GM12878 (cell line): ENCODE data around the gene PKD1. TPM values are rescaled to one million over a fixed set of nuclear protein-coding genes. Genes with fewer than 3 reads are reported as not detected.

Experiments
- ATAC-seq: fragments of 200-7000 bp; cut with Tn5 transposase; 3 replicates; pipeline ENCODE4 v1.9.1; 2020; ENCODE audit warnings: mild to moderate bottlenecking, moderate library complexity
- BruUV-seq: library from RNA; stranded (reverse); fragments of 400-500 nt; replicated peaks from 2 replicates; lab custom pipeline; 2021; lab: Mats Ljungman, UMichigan
- CTCF ChIA-PET: fragments of 300-600 bp; sonication (Branson Sonifier 250); formaldehyde crosslinking; extraction: SDS; loops from one replicate; lab custom pipeline; 2021; ENCODE audit warnings: inconsistent platforms; lab: Yijun Ruan, JAX
- POLR2A ChIA-PET: fragments of 350-600 bp; formaldehyde crosslinking; extraction: SDS; loops from one replicate; lab custom pipeline; 2021; ENCODE audit warnings: inconsistent platforms; lab: Charles Lee
- RAD21 ChIA-PET: fragments of 300-600 bp; sonication (Branson Sonifier 250); formaldehyde crosslinking; loops from one replicate; lab custom pipeline; 2023; ENCODE audit warnings: antibody characterized with exemption; ENCODE audit not compliant: unreplicated experiment; lab: Charles Lee
- SMC1A ChIA-PET: fragments of 300-600 bp; sonication (Branson Sonifier 250); formaldehyde crosslinking; loops from one replicate; lab custom pipeline; 2023; ENCODE audit not compliant: unreplicated experiment, uncharacterized antibody; lab: Charles Lee
- DNase-seq: peaks from one replicate; pipeline ENCODE4 v3.0.0-alpha.2; 2011; ENCODE audit warnings: low read depth, low spot score
- FAIRE-seq: peaks from 3 replicates; lab custom pipeline; 2011; peaks lifted over from hg19 to GRCh38; lab: Jason Lieb, UNC
- H2AFZ ChIP-seq: 2 replicates; pipeline ENCODE4 v1.6.0; 2011; ENCODE audit warnings: low read depth, low read length, control low read depth; ENCODE audit not compliant: control insufficient read depth
- H3K27ac ChIP-seq: 2 replicates; pipeline ENCODE4 v1.5.1; 2011; ENCODE audit warnings: control low read depth; ENCODE audit not compliant: control insufficient read depth, insufficient read depth
- H3K27me3 ChIP-seq, 2 experiments: replicated peaks in 1 of 2; 2 replicates each; pipeline versions ENCODE4 v1.6.0 to v1.6.1; 2011; ENCODE audit warnings: low read length in 1 of 2; ENCODE audit not compliant: control insufficient read depth in 2 of 2, insufficient read depth in 2 of 2
- H3K36me3 ChIP-seq, 2 experiments: 2 replicates each; pipeline ENCODE4 v1.5.1; 2011; ENCODE audit warnings: low read length in 1 of 2; ENCODE audit not compliant: control insufficient read depth in 2 of 2, insufficient read depth in 2 of 2
- H3K4me1 ChIP-seq: 2 replicates; pipeline ENCODE4 v1.6.1; 2011; ENCODE audit warnings: mild to moderate bottlenecking, low read length, moderate library complexity, mixed read lengths; ENCODE audit not compliant: control insufficient read depth, insufficient read depth
- H3K4me2 ChIP-seq: 2 replicates; pipeline ENCODE4 v1.6.0; 2011; ENCODE audit warnings: control low read depth; ENCODE audit not compliant: control insufficient read depth, insufficient read depth
- H3K4me3 ChIP-seq: fragments of 200-600 bp; sonication (generic); 2 replicates; pipeline ENCODE4 v1.5.1; 2016
- H3K79me2 ChIP-seq: 2 replicates; pipeline ENCODE4 v1.6.0; 2011; ENCODE audit warnings: low read length; ENCODE audit not compliant: control insufficient read depth, insufficient read depth
- H3K9ac ChIP-seq: 2 replicates; pipeline ENCODE4 v1.8.0; 2011; ENCODE audit warnings: low read length, control low read depth, mixed read lengths; ENCODE audit not compliant: control insufficient read depth, insufficient read depth
- H3K9me3 ChIP-seq: replicated peaks from 3 replicates; pipeline ENCODE4 v1.5.1; 2011; ENCODE audit warnings: mild to moderate bottlenecking, low read length; ENCODE audit not compliant: control insufficient read depth, insufficient read depth
- H4K20me1 ChIP-seq: 2 replicates; pipeline ENCODE4 v1.6.0; 2011; ENCODE audit not compliant: control insufficient read depth, insufficient read depth
- EGR1 ChIP-seq, 2 experiments: IDR thresholded peaks; 1 replicate in 1 of 2; 2 replicates in 1 of 2; pipeline ENCODE4 v1.6.1; 2011 to 2012; ENCODE audit warnings: low read depth in 2 of 2, low read length in 2 of 2, borderline replicate concordance in 1 of 2, mild to moderate bottlenecking in 1 of 2, moderate library complexity in 1 of 2
- MEF2B ChIP-seq: fragments of 450-650 bp; IDR thresholded peaks from 2 replicates; pipeline ENCODE4 v1.6.1; 2018; ENCODE audit warnings: mild to moderate bottlenecking, moderate library complexity; ENCODE audit not compliant: partially characterized antibody, poor library complexity, severe bottlenecking
- NFYA ChIP-seq: IDR thresholded peaks from 2 replicates; pipeline ENCODE4 v1.6.1; 2011; ENCODE audit warnings: low read depth, mild to moderate bottlenecking, low read length, improper control_type of control experiment, borderline replicate concordance
- NR2C1 ChIP-seq: fragments of 450-650 bp; IDR thresholded peaks from 2 replicates; pipeline ENCODE4 v1.6.1; 2017; ENCODE audit warnings: antibody characterized with exemption, mild to moderate bottlenecking, moderate library complexity
- PAX5 ChIP-seq: IDR thresholded peaks from 2 replicates; pipeline ENCODE4 v1.6.1; 2011; ENCODE audit warnings: low read depth, low read length, borderline replicate concordance
- SREBF2 ChIP-seq: IDR thresholded peaks from 2 replicates; pipeline ENCODE4 v1.6.1; 2012; ENCODE audit warnings: mild to moderate bottlenecking, low read length
- SUZ12 ChIP-seq: fragments of 200-600 bp; sonication (generic); IDR thresholded peaks from one replicate; pipeline ENCODE4 v1.6.1; 2018; ENCODE audit warnings: antibody characterized with exemption, mild to moderate bottlenecking; ENCODE audit not compliant: unreplicated experiment
- TAF1 ChIP-seq: IDR thresholded peaks from 2 replicates; pipeline ENCODE4 v1.6.1; 2011; ENCODE audit warnings: mild to moderate bottlenecking, low read depth, low read length, borderline replicate concordance
- TCF12 ChIP-seq: IDR thresholded peaks from 2 replicates; pipeline ENCODE4 v1.6.1; 2011; ENCODE audit warnings: low read depth, mild to moderate bottlenecking, low read length
- YY1 ChIP-seq: IDR thresholded peaks from 2 replicates; pipeline ENCODE4 v1.6.1; 2011; ENCODE audit warnings: low read depth, mild to moderate bottlenecking, low read length
- ZZZ3 ChIP-seq: IDR thresholded peaks from 2 replicates; pipeline ENCODE4 v1.6.1; 2011; ENCODE audit warnings: low read depth; ENCODE audit not compliant: control insufficient read depth, insufficient read length
- WGBS: methylation state at CpG from one replicate; pipeline ENCODE4 v1.1.6; 2016; ENCODE audit warnings: low lambda C conversion rate; ENCODE audit not compliant: insufficient replicate concordance, insufficient coverage; ENCODE audit errors: missing lambda C conversion rate; 5-methylcytosine and 5-hydroxymethylcytosine counted together
- in situ Hi-C: fragments of 300-500 bp; cut with MboI; formaldehyde crosslinking; loops from 9 replicates; pipeline ENCODE4 v1.14.3; 2018; ENCODE audit warnings: mixed read lengths
- intact Hi-C: fragments of 100-400 bp; cut with micrococcal nuclease; formaldehyde crosslinking; loops from one replicate; pipeline ENCODE4 v1.14.2; 2022; ENCODE audit not compliant: unreplicated experiment
- polyA plus RNA-seq, 11 experiments: library from polyadenylated mRNA; depleted of rRNA in 4 of 11; unstranded in 6 of 11; stranded (reverse) in 5 of 11; fragments of >200 nt; fragmentation: Nextera tagmentation in 4 of 11; fragmentation: Illumina TruSeq in 1 of 11; extraction: Ambion mirVana in 4 of 11; extraction: Trizol in 1 of 11; gene quantifications; 1 replicate in 1 of 11; 2 replicates in 10 of 11; pipeline versions ENCODE4 v1.2.1 to v1.2.3, GENCODE V29; 2011 to 2016; ENCODE audit warnings: inconsistent platforms in 2 of 11, missing spikeins in 2 of 11, low read depth in 1 of 11
- total RNA-seq, 4 experiments: library from RNA; depleted of rRNA in 3 of 4; stranded (reverse); fragments of >200 nt in 3 of 4; fragmentation: Illumina TruSeq in 1 of 4; extraction: Trizol in 1 of 4; gene quantifications; 2 replicates each; pipeline versions ENCODE4 v1.2.1 to v1.2.3, GENCODE V29; 2013 to 2021

PKD1 gene
- total and polyA plus RNA-seq, 10 of the 15 experiments (the other 5 are each of a cell fraction or from before 2014, with no cell fraction given): 0.11 to 62.0 (median 6.1) TPM

DNA sequence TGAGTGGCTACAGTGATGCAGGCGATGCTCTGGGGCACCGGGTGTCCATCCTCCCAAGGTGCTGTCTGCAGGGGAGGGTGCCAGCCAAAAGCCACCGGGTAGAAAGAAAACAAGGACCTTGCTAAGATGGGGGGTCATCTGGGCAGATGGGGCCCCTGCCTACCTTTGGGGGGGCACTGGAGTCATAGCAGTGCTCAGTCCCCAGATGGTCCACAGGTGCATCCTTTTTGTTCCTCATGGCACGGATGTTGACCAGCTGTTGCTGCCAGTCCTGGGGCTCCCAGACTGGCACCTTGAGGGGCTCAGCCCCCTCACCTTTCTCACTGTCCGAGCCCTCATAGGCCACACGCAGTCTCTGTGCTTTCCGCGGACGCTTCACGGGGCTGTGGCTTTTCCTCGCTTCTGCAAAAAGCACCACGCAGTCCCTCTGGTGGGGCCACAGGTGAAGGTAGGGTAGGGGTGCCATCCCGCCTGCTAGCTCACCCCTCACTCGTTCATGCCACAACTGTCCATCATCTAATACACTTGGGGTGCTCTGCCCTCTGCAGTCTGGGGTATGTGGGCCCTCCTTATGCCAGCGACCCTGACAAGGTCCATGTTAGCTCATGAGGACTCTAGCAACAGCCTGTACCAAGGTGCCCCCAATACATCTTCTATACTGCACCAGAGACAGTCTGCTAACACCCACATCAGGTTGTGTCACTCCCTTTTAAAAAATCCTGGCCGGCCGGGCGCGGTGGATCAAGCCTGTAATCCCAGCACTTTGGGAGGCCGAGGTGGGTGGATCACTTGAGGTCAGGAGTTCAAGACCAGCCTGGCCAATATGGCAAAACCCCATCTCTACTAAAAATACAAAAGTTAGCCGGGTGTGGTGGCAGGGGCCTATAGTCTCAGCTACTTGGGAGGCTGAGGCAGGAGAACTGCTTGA is 89.5 kb downstream of the PKD1 start:
- H3K79me2 ChIP-seq: peaks cover 16% of the 10 kb centered on the region
- DNase-seq (no peak), FAIRE-seq (no peak), ATAC-seq (no peak)
- H3K27me3 ChIP-seq: no peaks in the 10 kb centered on the region
- H2AFZ ChIP-seq: no peak overlapping the region
- ChIA-PET POLR2A (interaction anchor here (1.0 kb wide), 1 partner anchor 169 kb away, joined by 3 read pairs; the partner anchor contains the start of gene PGP), CTCF (interaction anchor here (0.6 to 2.8 kb wide), 3 partner anchors 42 to 347 kb away, joined by 4 to 16 read pairs (median 8); no protein-coding TSS in a partner anchor), RAD21 (interaction anchor here (1.4 to 2.1 kb wide), 3 partner anchors 23 to 94 kb away, joined by 5 to 9 read pairs (median 5); partner anchors contain the start of gene PKD1), SMC1A (interaction anchor here (1.4 kb wide), 2 partner anchors 38 to 94 kb away, joined by 3 to 8 read pairs; no protein-coding TSS in a partner anchor)
- no peaks in the 10 kb centered on the region for H4K20me1 ChIP-seq
- no peak overlapping the region for H3K27ac ChIP-seq
- peak overlapping the region; percentile 89 for H3K4me2 ChIP-seq
- WGBS: 90% methylated on average over 21 of the region's 21 CpGs
- H3K9ac ChIP-seq: no peak overlapping the region
- TF ChIP-seq MEF2B (no peak), YY1 (no peak), TCF12 (no peak), EGR1 (IDR thresholded peaks at IDR 0.05; ENCODE audit: borderline replicate concordance in 1 of 2, low read depth in 2 of 2, low read length in 2 of 2) (no peak), SREBF2 (no peak), ZZZ3 (no peak), PAX5 (no peak), TAF1 (no peak), NFYA (no peak), NR2C1 (no peak), SUZ12 (no peak)
- peak overlapping the region; percentile 97 for H3K4me3 ChIP-seq
- no peaks in the 10 kb centered on the region for H3K9me3 ChIP-seq
- peaks cover 22% of the 10 kb centered on the region for H3K4me1 ChIP-seq
- peaks cover 0 to 1% of the 10 kb centered on the region in 2 experiments; a peak in 2 of 4 replicates for H3K36me3 ChIP-seq
- in situ Hi-C loops (no loop called here), intact Hi-C loops (no loop called here)
- BruUV-seq: no TSS peak
